ENCODE results near the gene DAAM2. TPM values are rescaled to one million over a fixed set of nuclear protein-coding genes. Genes with fewer than 3 reads are reported as not detected.

Gene DAAM2
- total and polyA plus RNA-seq, 2 of the 8 experiments (the other 6 are each of a cell fraction or from before 2014, with no cell fraction given) = 1.5 to 2.9 TPM

DNA sequence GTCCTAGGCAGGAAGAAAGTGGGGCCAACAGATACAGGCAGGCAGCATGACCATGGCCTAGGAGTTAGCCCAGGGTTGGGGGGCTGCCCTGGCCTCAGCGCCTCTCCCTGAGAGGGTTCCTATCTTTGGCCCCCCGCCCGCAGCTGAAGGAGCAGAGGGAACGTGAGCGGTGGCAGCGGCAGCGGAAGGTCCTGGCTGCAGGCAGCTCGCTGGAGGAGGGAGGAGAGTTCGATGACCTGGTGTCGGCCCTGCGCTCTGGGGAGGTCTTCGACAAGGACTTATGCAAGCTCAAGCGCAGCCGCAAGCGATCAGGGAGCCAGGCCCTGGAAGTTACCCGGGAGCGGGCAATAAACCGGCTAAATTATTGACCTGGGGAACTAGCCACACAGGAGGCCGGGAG lies 109.5 kb downstream of the DAAM2 start:
- H3K56ac ChIP-seq (replicated peaks; ENCODE audit: insufficient read length, low read depth, low read length) = no peak overlapping the region
- POLR2A ChIA-PET (ENCODE audit: partially characterized antibody) = interaction anchor here (1.1 kb wide), 1 partner anchor 858 kb away, joined by 3 read pairs; no protein-coding TSS in a partner anchor
- H2BK5ac ChIP-seq (ENCODE audit: low read depth, low read length) = no peak overlapping the region
- H2AFZ ChIP-seq (ENCODE audit: low read length) = no peak overlapping the region
- no peak for FAIRE-seq
- no peaks in the 10 kb centered on the region for H3K79me1 ChIP-seq (ENCODE audit: low read depth, low read length)
- no peak overlapping the region for H3K23ac ChIP-seq (ENCODE audit: insufficient read length)
- no peak overlapping the region for H2BK15ac ChIP-seq (ENCODE audit: low read length)
- no peak overlapping the region for H3K4me3 ChIP-seq (ENCODE audit: extremely low read depth in 1 of 4, insufficient read depth in 2 of 4, low read depth in 3 of 4, low read length in 4 of 4)
- no peaks in the 10 kb centered on the region for H3K79me2 ChIP-seq (ENCODE audit: control insufficient read depth in 1 of 2, insufficient read depth in 2 of 2, low read length in 2 of 2)
- 0 out of 7 replicates have a peak, but pooled peaks cover 0 to 2% (median 0%) of the 10 kb centered on the region in 4 experiments for H3K27me3 ChIP-seq (replicated peaks in 1 of 4; ENCODE audit: control insufficient read depth in 3 of 4, extremely low read depth in 1 of 4, insufficient read depth in 3 of 4, low read length in 3 of 4)
- H3K14ac ChIP-seq (ENCODE audit: insufficient read length) = no peak overlapping the region
- CTCF ChIA-PET (ENCODE audit: partially characterized antibody) = interaction anchor here (0.5 to 1.9 kb wide), 3 partner anchors 9 to 539 kb away, joined by 3 to 5 read pairs (median 3); no protein-coding TSS in a partner anchor
- no peak overlapping the region for H3K27ac ChIP-seq (ENCODE audit: low read depth, low read length)
- 96% methylated on average over 19 of the region's 19 CpGs; no CpG with 5 or more reads in 1 of the 2 experiments for whole genome bisulfite sequencing, 2 experiments (ENCODE audit: extremely low coverage in 1 of 2, insufficient coverage in 1 of 2, insufficient read length in 1 of 2, insufficient replicate concordance in 2 of 2, low coverage in 1 of 2, low lambda C conversion rate in 2 of 2, missing lambda C conversion rate in 1 of 2)
- no peak overlapping the region for H4K8ac ChIP-seq (ENCODE audit: extremely low read depth, insufficient read depth, low read length)
- H4K5ac ChIP-seq (ENCODE audit: insufficient read length, low read depth, low read length) = no peak overlapping the region
- H4K20me1 ChIP-seq (replicated peaks in 1 of 2; ENCODE audit: control insufficient read depth in 1 of 2, insufficient read depth in 2 of 2, low read length in 2 of 2) = no peaks in the 10 kb centered on the region
- H3K4me1 ChIP-seq (replicated peaks in 1 of 4; ENCODE audit: control insufficient read depth in 3 of 4, insufficient read depth in 4 of 4, low read length in 3 of 4) = peaks cover 0 to 12% (median 7%) of the 10 kb centered on the region in 4 experiments; a peak in 4 of 7 replicates
- peaks cover 0 to 4% (median 0%) of the 10 kb centered on the region in 4 experiments; a peak in 1 of 8 replicates for H3K36me3 ChIP-seq (ENCODE audit: control insufficient read depth in 2 of 4, insufficient read depth in 4 of 4, low read length in 3 of 4)
- no peak overlapping the region for H2BK120ac ChIP-seq (replicated peaks; ENCODE audit: low read depth, low read length)
- no peak overlapping the region for H3K9ac ChIP-seq (replicated peaks in 1 of 4; ENCODE audit: extremely low read depth in 1 of 4, low read depth in 3 of 4, low read length in 3 of 4)
- H3K4me2 ChIP-seq (ENCODE audit: insufficient read depth in 1 of 2, low read depth in 2 of 2, low read length in 2 of 2) = no peak overlapping the region
- DNase-seq (ENCODE audit: low read depth in 1 of 2, low spot score in 2 of 2) = no peak
- H2BK12ac ChIP-seq (ENCODE audit: low read depth, low read length) = no peak overlapping the region
- H3K9me3 ChIP-seq (ENCODE audit: insufficient read depth in 2 of 2, low read depth in 1 of 2, low read length in 1 of 2) = no peaks in the 10 kb centered on the region
- H2AK5ac ChIP-seq (ENCODE audit: low read depth, low read length) = no peak overlapping the region
- H2BK20ac ChIP-seq (ENCODE audit: low read length) = no peak overlapping the region
- no peaks in the 10 kb centered on the region for H3K23me2 ChIP-seq (ENCODE audit: low read depth, low read length)
- H4K91ac ChIP-seq (replicated peaks; ENCODE audit: insufficient read length, low read length) = no peak overlapping the region
- no peak overlapping the region; the same call in 1 of the 2 replicates for H3K18ac ChIP-seq (ENCODE audit: extremely low read depth, low read length)
- no peak overlapping the region for H3K4ac ChIP-seq (replicated peaks; ENCODE audit: insufficient read length, low read depth, low read length)
- no peak for TF ChIP-seq SP2 (IDR thresholded peaks at IDR 0.05; ENCODE audit: low read length)
- TF ChIP-seq, protein P1, sequence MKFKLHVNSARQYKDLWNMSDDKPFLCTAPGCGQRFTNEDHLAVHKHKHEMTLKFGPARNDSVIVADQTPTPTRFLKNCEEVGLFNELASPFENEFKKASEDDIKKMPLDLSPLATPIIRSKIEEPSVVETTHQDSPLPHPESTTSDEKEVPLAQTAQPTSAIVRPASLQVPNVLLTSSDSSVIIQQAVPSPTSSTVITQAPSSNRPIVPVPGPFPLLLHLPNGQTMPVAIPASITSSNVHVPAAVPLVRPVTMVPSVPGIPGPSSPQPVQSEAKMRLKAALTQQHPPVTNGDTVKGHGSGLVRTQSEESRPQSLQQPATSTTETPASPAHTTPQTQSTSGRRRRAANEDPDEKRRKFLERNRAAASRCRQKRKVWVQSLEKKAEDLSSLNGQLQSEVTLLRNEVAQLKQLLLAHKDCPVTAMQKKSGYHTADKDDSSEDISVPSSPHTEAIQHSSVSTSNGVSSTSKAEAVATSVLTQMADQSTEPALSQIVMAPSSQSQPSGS (IDR thresholded peaks at IDR 0.05; ENCODE audit: low read length) = no peak
- no peak for TF ChIP-seq SIN3A (conservative IDR thresholded peaks at IDR 0.05 in 1 of 2, IDR thresholded peaks at IDR 0.05 in 1 of 2; ENCODE audit: low read depth in 1 of 2, low read length in 2 of 2)
- TF ChIP-seq KDM1A (IDR thresholded peaks at IDR 0.05; ENCODE audit: borderline replicate concordance, low read length) = no peak
- no peak for TF ChIP-seq ASH2L (IDR thresholded peaks at IDR 0.05; ENCODE audit: low read length)
- no peak for TF ChIP-seq SP4 (IDR thresholded peaks at IDR 0.05; ENCODE audit: low read length)
- no peak for TF ChIP-seq RFX5 (IDR thresholded peaks at IDR 0.05; ENCODE audit: borderline replicate concordance, low read depth, low read length)
- TF ChIP-seq GTF2F1 (IDR thresholded peaks at IDR 0.05; ENCODE audit: borderline replicate concordance, low read depth, low read length) = no peak
- TF ChIP-seq TCF12 (IDR thresholded peaks at IDR 0.05; ENCODE audit: low read depth, low read length) = no peak
- TF ChIP-seq CREB1 (IDR thresholded peaks at IDR 0.05) = no peak
- TF ChIP-seq SIRT6 (IDR thresholded peaks at IDR 0.05; ENCODE audit: low read length) = no peak
- no peak for TF ChIP-seq POLR2A (IDR thresholded peaks at IDR 0.05; ENCODE audit: control extremely low read depth in 1 of 2, low read depth in 2 of 2, low read length in 2 of 2)
- TF ChIP-seq, protein P2, sequence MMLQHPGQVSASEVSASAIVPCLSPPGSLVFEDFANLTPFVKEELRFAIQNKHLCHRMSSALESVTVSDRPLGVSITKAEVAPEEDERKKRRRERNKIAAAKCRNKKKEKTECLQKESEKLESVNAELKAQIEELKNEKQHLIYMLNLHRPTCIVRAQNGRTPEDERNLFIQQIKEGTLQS (IDR thresholded peaks at IDR 0.05; ENCODE audit: insufficient read depth, low read depth, low read length) = no peak
